Mesendoderm (in vitro differentiated cells): Measurements from ENCODE around the gene VEGFB. TPM values are rescaled to one million over a fixed set of nuclear protein-coding genes. Genes with fewer than 3 reads are reported as not detected.

ENCODE experiments used
- DNase-seq: peaks from one replicate; pipeline ENCODE4 v3.0.0; 2013
- H2AK5ac ChIP-seq: 2 replicates; pipeline ENCODE4 v1.6.1; 2013; ENCODE audit warnings: low read length, inconsistent platforms
- H2BK120ac ChIP-seq: 2 replicates; pipeline ENCODE4 v1.6.1; 2013; ENCODE audit warnings: low read depth, mild to moderate bottlenecking, low read length, moderate library complexity, mixed read lengths
- H2BK15ac ChIP-seq: replicated peaks from 2 replicates; pipeline ENCODE4 v1.6.1; 2013; ENCODE audit warnings: low read depth, mild to moderate bottlenecking, moderate library complexity
- H2BK5ac ChIP-seq: 2 replicates; pipeline ENCODE4 v1.6.1; 2013; ENCODE audit warnings: low read length, inconsistent platforms
- H3K18ac ChIP-seq: 2 replicates; pipeline ENCODE4 v1.6.1; 2013; ENCODE audit warnings: mild to moderate bottlenecking, low read length, mixed read lengths
- H3K23ac ChIP-seq: one replicate; pipeline ENCODE4 v1.6.1; 2013; ENCODE audit warnings: low read length
- H3K27ac ChIP-seq: 2 replicates; pipeline ENCODE4 v1.5.1; 2013; ENCODE audit warnings: low read depth, mild to moderate bottlenecking, inconsistent platforms, low read length, moderate library complexity
- H3K27me3 ChIP-seq: 2 replicates; pipeline ENCODE4 v1.6.1; 2013; ENCODE audit warnings: low read length, control low read depth, mild to moderate bottlenecking, inconsistent platforms; ENCODE audit not compliant: insufficient read depth, poor library complexity
- H3K36me3 ChIP-seq: 2 replicates; pipeline ENCODE4 v1.6.1; 2013; ENCODE audit warnings: low read length, inconsistent platforms; ENCODE audit not compliant: control insufficient read depth, insufficient read depth
- H3K4ac ChIP-seq: one replicate; pipeline ENCODE4 v1.6.1; 2013; ENCODE audit warnings: low read depth, mild to moderate bottlenecking, low read length, moderate library complexity
- H3K4me1 ChIP-seq: 2 replicates; pipeline ENCODE4 v1.6.1; 2013; ENCODE audit warnings: low read depth, low read length, inconsistent platforms; ENCODE audit not compliant: control insufficient read depth
- H3K4me2 ChIP-seq: 2 replicates; pipeline ENCODE4 v1.6.1; 2013; ENCODE audit warnings: low read length
- H3K4me3 ChIP-seq: 2 replicates; pipeline ENCODE4 v1.5.1; 2013; ENCODE audit warnings: mild to moderate bottlenecking, low read length
- H3K56ac ChIP-seq: one replicate; pipeline ENCODE4 v1.6.1; 2013; ENCODE audit warnings: low read length
- H3K79me1 ChIP-seq: 2 replicates; pipeline ENCODE4 v1.6.1; 2013; ENCODE audit warnings: low read length, inconsistent platforms
- H3K79me2 ChIP-seq: 2 replicates; pipeline ENCODE4 v1.6.1; 2013; ENCODE audit warnings: mild to moderate bottlenecking, low read length; ENCODE audit not compliant: control insufficient read depth, insufficient read depth
- H3K9ac ChIP-seq: 2 replicates; pipeline ENCODE4 v1.6.1; 2013; ENCODE audit warnings: low read length, inconsistent platforms
- H4K5ac ChIP-seq: one replicate; pipeline ENCODE4 v1.6.1; 2013; ENCODE audit warnings: low read length
- H4K8ac ChIP-seq: one replicate; pipeline ENCODE4 v1.6.1; 2013; ENCODE audit warnings: low read depth, mild to moderate bottlenecking, control low read depth, low read length, moderate library complexity
- WGBS: extraction: QIAGEN DNeasy Blood & Tissue Kit; methylation state at CpG from one replicate; pipeline ENCODE4 v1.1.7; 2013; ENCODE audit warnings: low lambda C conversion rate, missing lambda C conversion rate; ENCODE audit not compliant: insufficient coverage; ENCODE audit errors: extremely low coverage; 5-methylcytosine and 5-hydroxymethylcytosine counted together
- polyA plus RNA-seq, 2 experiments: library from polyadenylated mRNA; stranded (reverse); fragments of 200-250 nt; gene quantifications; one replicate each; pipeline ENCODE4 v1.2.3, GENCODE V29; 2013

Gene VEGFB, protein sequence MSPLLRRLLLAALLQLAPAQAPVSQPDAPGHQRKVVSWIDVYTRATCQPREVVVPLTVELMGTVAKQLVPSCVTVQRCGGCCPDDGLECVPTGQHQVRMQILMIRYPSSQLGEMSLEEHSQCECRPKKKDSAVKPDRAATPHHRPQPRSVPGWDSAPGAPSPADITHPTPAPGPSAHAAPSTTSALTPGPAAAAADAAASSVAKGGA
- 14.3 TPM for polyA plus RNA-seq (2013, experiment 1 of 2)
- polyA plus RNA-seq (2013, experiment 2 of 2), result 15.5 TPM

DNA sequence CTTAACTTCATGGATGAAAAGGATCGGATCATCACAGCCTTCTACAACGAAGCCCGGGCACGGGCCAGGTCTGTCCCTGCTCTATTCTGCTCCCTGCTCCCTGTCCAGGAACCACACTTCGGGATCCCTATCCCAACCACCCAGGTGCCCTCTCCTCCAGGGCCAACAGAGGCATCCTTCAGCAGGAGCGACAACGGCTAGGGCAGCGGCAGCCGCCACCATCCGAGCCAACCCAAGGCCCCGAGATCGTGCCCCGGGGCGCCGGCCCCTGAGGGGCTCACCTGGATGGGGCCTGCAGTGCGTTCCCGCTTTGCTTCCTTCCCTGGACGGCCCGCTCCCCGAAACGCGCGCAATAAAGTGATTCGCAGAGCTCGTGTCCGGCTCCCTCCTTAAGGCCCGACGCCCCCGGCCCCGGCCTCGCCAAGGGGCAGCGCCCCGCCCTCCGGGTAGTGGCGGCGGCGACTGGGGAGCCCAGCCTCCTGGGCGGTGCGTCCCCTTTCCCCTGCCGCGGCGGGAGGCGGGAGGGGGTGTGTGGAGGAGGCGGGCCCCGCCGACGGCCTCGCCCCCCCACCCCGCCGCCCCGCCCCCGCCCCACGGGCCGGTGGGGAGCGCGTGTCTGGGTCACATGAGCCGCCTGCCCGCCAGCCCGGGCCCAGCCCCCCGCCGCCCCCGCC, at the start of gene VEGFB:
Gene VEGFB, plus strand, starts transcription at position 672 of the 674 bp plus-strand sequence. CDS start 250 bp downstream, outside the sequence.
- Histone ChIP-seq H4K5ac (no peak within 1 kb of the TSS), H2AK5ac (no peak within 1 kb of the TSS), H3K4me2 (peak within 1 kb of the TSS; percentile 45), H3K4me1 (peaks cover 4% of the 10 kb centered on the region), H3K79me2 (no peaks in the 10 kb centered on the region), H2BK120ac (no peak within 1 kb of the TSS), H2BK15ac (no peak within 1 kb of the TSS), H3K56ac (peak within 1 kb of the TSS; percentile 84), H3K36me3 (no peaks in the 10 kb centered on the region), H3K9ac (peak within 1 kb of the TSS; percentile 76), H2BK5ac (no peak within 1 kb of the TSS), H3K4me3 (peak within 1 kb of the TSS; percentile 31), H3K27me3 (no peaks in the 10 kb centered on the region), H3K79me1 (no peaks in the 10 kb centered on the region), H3K18ac (peak within 1 kb of the TSS; percentile 81), H3K23ac (no peak within 1 kb of the TSS), H4K8ac (peak within 1 kb of the TSS; percentile 28), H3K27ac (no peak within 1 kb of the TSS), H3K4ac (peak within 1 kb of the TSS; percentile 74)
- no peak for DNase-seq
- WGBS, result no CpG with 5 or more reads among the region's 62 CpGs

DNA sequence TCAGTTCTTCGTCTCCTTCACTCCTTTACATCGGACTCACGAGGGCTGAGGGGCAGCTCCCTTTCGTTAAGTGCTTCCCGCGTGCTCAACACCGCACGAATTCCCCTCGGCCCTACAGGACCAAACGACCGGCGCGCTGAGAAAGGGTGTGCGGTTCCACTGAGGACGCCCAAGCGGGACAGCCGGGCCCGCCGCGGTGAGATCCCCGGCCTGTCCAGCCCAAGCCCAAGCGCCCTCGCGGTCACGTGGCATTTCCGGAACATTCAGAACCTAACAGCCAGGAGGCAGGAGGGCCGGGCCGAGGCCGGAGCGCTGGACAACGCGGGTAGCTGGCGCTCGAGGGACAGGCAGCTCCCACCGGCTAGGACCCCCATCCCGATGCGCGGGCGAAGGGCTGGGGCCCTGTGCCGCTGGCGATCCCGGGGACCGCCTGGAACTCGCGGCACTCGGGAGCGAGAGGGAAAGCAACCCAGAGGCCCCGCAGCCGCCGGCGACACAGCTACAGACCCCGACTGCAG, 49.1 kb upstream of the VEGFB start:
- peak overlapping the region; percentile 88 for H3K27ac ChIP-seq
- DNase-seq, result peak; percentile 91
- WGBS, result no CpG with 5 or more reads among the region's 52 CpGs
- H3K56ac ChIP-seq, result peak overlapping the region; percentile 98
- peak overlapping the region; percentile 94 for H3K4ac ChIP-seq
- H2AK5ac ChIP-seq, result peak overlapping the region; percentile 15
- no peak overlapping the region for H4K8ac ChIP-seq
- peak overlapping the region; percentile 80 for H3K4me2 ChIP-seq
- peaks cover 11% of the 10 kb centered on the region for H3K79me2 ChIP-seq
- H3K4me3 ChIP-seq, result peak overlapping the region; percentile 50
- peak overlapping the region; percentile 10 for H3K23ac ChIP-seq
- H4K5ac ChIP-seq, result no peak overlapping the region
- H3K9ac ChIP-seq, result peak overlapping the region; percentile 95
- no peaks in the 10 kb centered on the region for H3K27me3 ChIP-seq
- no peaks in the 10 kb centered on the region for H3K4me1 ChIP-seq
- H2BK15ac ChIP-seq, result no peak overlapping the region
- H3K36me3 ChIP-seq, result peaks cover 4% of the 10 kb centered on the region
- peak overlapping the region; percentile 69 for H2BK5ac ChIP-seq
- H3K79me1 ChIP-seq, result peaks cover 10% of the 10 kb centered on the region
- no peak overlapping the region for H2BK120ac ChIP-seq
- peak overlapping the region; percentile 84 for H3K18ac ChIP-seq

DNA sequence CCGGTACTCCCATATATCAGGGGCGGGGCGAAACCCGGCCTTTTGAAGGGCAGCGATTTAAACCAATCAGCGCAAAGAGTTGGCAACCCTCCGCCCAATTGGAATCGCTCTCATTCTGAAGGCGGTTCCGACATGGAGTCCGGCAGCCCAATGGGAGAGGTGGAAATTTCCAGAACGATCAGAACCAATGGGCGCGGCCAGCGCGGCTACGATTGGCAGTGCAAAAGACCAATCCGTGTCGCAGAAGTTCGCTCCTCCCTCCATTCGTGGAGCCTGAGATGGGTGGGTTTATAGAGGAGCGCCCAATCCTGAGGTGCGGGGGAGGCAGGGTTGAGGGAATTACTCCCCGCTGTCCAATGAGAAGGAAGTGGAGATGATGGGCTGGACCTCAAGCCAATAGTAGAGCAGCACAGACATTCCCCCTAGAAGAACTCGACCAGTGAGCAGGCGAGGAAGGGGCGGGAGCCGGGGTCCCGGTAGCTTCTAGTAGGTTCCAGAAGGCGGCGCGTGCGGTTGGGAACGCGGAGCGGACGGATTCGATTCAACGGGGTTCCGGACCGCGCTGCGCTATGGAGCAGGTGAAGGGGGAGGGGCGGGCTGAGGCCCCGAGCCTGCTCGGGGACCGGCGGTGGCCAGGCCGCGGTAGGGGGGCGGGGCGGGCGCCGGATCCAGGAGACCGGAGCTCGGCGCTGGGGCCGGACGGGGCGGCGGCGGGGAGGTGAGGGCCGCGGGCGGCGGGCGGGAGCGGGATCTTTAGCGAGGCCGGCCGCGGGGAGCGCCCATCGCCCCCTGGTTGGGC, 48.5 kb upstream of the VEGFB start, which contains the start of gene STIP1:
Gene STIP1, plus strand, starts transcription at position 479 of the 799 bp plus-strand sequence. Its CDS starts 91 bp downstream, at position 570.
- H3K4me2 ChIP-seq, result peak within 1 kb of the TSS; percentile 80
- peak within 1 kb of the TSS; percentile 99 for H3K4ac ChIP-seq
- H3K9ac ChIP-seq, result peak within 1 kb of the TSS; percentile 95
- H3K27ac ChIP-seq, result peak within 1 kb of the TSS; percentile 88
- H3K56ac ChIP-seq, result peak within 1 kb of the TSS; percentile 98
- peaks cover 17% of the 10 kb centered on the region for H3K79me2 ChIP-seq
- peak within 1 kb of the TSS; percentile 15 for H2AK5ac ChIP-seq
- peak within 1 kb of the TSS; percentile 97 for H2BK120ac ChIP-seq
- peak within 1 kb of the TSS; percentile 10 for H3K23ac ChIP-seq
- H3K36me3 ChIP-seq, result peaks cover 4% of the 10 kb centered on the region
- peak; percentile 100 for DNase-seq
- WGBS, result no CpG with 5 or more reads among the region's 74 CpGs
- no peaks in the 10 kb centered on the region for H3K27me3 ChIP-seq
- peak within 1 kb of the TSS; percentile 50 for H3K4me3 ChIP-seq
- peak within 1 kb of the TSS; percentile 69 for H2BK5ac ChIP-seq
- no peaks in the 10 kb centered on the region for H3K4me1 ChIP-seq
- H4K8ac ChIP-seq, result no peak within 1 kb of the TSS
- H2BK15ac ChIP-seq, result no peak within 1 kb of the TSS
- peaks cover 12% of the 10 kb centered on the region for H3K79me1 ChIP-seq
- H3K18ac ChIP-seq, result peak within 1 kb of the TSS; percentile 97
- H4K5ac ChIP-seq, result no peak within 1 kb of the TSS

DNA sequence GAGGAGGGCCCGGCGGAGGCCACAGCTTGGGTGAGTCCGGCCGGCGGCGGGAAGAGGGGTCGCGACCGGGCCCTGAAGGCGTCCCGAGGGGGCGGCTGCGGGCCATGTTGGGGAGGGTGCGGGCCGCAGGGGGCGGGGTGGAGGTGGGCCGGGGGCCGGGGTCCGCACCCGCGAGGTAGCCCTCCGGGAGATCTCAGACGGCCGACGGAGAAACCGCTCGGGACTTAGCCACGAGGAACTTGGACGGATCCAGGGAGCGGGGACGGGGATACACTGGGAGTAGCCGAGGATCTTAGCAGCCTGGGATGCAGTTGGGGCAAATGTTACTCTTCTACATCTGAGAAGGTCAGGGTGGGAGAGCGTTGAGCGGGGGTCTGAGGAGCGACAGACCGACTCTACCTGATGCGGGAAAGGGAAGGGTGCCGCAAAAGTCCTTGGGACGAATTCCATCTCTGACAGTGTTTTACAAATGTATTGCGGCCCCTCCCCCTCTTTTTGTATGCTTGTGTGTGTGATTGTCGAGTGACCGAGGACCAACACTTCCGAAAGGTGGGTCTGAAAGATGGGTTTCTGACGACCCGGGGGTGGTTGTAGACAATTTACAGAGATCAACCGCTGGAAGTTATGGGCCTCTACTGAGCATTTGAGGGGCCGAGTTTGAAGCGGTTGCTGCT, 47.8 kb upstream of the VEGFB start:
- H2BK120ac ChIP-seq, result peak overlapping the region; percentile 97
- H3K4me3 ChIP-seq, result no peak overlapping the region
- WGBS, result no CpG with 5 or more reads among the region's 48 CpGs
- H3K79me1 ChIP-seq, result peaks cover 12% of the 10 kb centered on the region
- DNase-seq, result peak; percentile 31
- H2BK5ac ChIP-seq, result no peak overlapping the region
- H3K18ac ChIP-seq, result peak overlapping the region; percentile 97
- no peak overlapping the region for H4K5ac ChIP-seq
- H2BK15ac ChIP-seq, result no peak overlapping the region
- no peak overlapping the region for H3K4me2 ChIP-seq
- H3K36me3 ChIP-seq, result peaks cover 4% of the 10 kb centered on the region
- no peaks in the 10 kb centered on the region for H3K4me1 ChIP-seq
- no peak overlapping the region for H3K23ac ChIP-seq
- no peak overlapping the region for H2AK5ac ChIP-seq
- no peak overlapping the region for H3K9ac ChIP-seq
- H3K79me2 ChIP-seq, result peaks cover 21% of the 10 kb centered on the region
- H3K4ac ChIP-seq, result peak overlapping the region; percentile 99
- no peak overlapping the region for H4K8ac ChIP-seq
- H3K56ac ChIP-seq, result no peak overlapping the region
- H3K27me3 ChIP-seq, result no peaks in the 10 kb centered on the region
- peak overlapping the region; percentile 24 for H3K27ac ChIP-seq

DNA sequence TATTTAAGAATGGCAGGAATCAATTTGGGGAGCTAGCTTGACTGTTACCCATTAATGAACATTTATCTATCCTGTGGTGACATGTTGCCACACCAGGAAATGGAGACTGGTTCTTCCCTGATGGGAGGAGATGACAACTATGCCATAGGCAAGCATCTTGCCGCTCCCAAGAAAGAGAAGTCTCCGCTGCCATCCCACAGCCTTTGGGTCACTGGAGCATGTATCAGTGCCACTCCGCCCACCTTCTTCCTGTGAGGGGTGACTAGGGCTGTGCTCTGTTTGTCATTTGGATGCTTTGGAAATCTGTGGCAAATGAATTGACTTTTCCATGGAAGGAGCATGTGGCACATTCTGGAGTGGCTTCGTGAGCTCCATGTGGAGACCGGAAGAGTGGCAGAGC, 42.0 kb upstream of the VEGFB start:
- H3K4me2 ChIP-seq, result no peak overlapping the region
- no peak overlapping the region for H4K8ac ChIP-seq
- H4K5ac ChIP-seq, result no peak overlapping the region
- peaks cover 35% of the 10 kb centered on the region for H3K36me3 ChIP-seq
- no peaks in the 10 kb centered on the region for H3K27me3 ChIP-seq
- no peak overlapping the region for H3K4me3 ChIP-seq
- H3K23ac ChIP-seq, result no peak overlapping the region
- H2AK5ac ChIP-seq, result no peak overlapping the region
- no peak overlapping the region for H3K18ac ChIP-seq
- no CpG with 5 or more reads among the region's 5 CpGs for WGBS
- DNase-seq, result no peak
- no peak overlapping the region for H3K9ac ChIP-seq
- no peaks in the 10 kb centered on the region for H3K4me1 ChIP-seq
- H2BK15ac ChIP-seq, result no peak overlapping the region
- H3K79me2 ChIP-seq, result peaks cover 28% of the 10 kb centered on the region
- no peak overlapping the region for H3K56ac ChIP-seq
- H2BK120ac ChIP-seq, result no peak overlapping the region
- no peak overlapping the region for H3K27ac ChIP-seq
- peaks cover 15% of the 10 kb centered on the region for H3K79me1 ChIP-seq
- no peak overlapping the region for H3K4ac ChIP-seq
- no peak overlapping the region for H2BK5ac ChIP-seq
